ENCODE results near the gene PPP1R15B. TPM values are rescaled to one million over a fixed set of nuclear protein-coding genes. Genes with fewer than 3 reads are reported as not detected.

The PPP1R15B gene
- total and polyA plus RNA-seq, 11 donors: 8.1 to 29.8 (median 25.9) TPM

DNA sequence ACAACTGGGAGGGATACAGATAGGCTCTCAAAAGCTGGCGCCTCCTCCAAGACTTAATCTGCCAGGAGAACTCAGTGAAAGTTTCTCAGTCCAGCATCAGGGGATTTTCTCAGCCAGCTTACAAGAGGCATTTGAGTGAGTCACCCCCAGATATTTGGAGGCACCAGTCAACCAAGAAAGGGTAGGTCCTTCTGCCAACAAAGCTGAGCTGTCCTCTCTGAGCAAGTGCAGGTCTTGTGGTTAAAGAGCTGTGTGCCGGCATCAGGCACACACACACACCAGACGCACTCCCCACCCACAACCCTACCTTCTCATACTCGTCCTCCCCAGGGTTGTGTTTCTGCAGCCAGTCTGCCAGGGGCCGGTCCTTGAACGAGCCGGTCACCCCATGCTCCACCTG, 27.0 kb upstream of the PPP1R15B start:
- Histone ChIP-seq H3K36me3 (peaks cover 0 to 100% (median 87%) of the 10 kb centered on the region in 9 donors), H3K27me3 (no peaks in the 10 kb centered on the region), H3K4me3 (no peak overlapping the region), H3K4me1 (peaks cover 4 to 58% (median 35%) of the 10 kb centered on the region in 12 donors), H3K9me3 (no peaks in the 10 kb centered on the region), H3K27ac (peak overlapping the region in 7 of 12 donors; percentile 30 to 88 (median 70))
- no peak for TF ChIP-seq POLR2A (IDR thresholded peaks at IDR 0.05)
- TF ChIP-seq, protein P1, sequence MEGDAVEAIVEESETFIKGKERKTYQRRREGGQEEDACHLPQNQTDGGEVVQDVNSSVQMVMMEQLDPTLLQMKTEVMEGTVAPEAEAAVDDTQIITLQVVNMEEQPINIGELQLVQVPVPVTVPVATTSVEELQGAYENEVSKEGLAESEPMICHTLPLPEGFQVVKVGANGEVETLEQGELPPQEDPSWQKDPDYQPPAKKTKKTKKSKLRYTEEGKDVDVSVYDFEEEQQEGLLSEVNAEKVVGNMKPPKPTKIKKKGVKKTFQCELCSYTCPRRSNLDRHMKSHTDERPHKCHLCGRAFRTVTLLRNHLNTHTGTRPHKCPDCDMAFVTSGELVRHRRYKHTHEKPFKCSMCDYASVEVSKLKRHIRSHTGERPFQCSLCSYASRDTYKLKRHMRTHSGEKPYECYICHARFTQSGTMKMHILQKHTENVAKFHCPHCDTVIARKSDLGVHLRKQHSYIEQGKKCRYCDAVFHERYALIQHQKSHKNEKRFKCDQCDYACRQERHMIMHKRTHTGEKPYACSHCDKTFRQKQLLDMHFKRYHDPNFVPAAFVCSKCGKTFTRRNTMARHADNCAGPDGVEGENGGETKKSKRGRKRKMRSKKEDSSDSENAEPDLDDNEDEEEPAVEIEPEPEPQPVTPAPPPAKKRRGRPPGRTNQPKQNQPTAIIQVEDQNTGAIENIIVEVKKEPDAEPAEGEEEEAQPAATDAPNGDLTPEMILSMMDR (IDR thresholded peaks at IDR 0.05): no peak
- no peak for DNase-seq
- WGBS, 4 donors: 62 to 81% (median 77%) methylated on average over 6 to 7 of the region's 7 CpGs
- intact Hi-C loops (cut with DNase I): no loop called here
- ATAC-seq: peak in 3 of 4 donors; percentile 13 to 65 (median 56)

DNA sequence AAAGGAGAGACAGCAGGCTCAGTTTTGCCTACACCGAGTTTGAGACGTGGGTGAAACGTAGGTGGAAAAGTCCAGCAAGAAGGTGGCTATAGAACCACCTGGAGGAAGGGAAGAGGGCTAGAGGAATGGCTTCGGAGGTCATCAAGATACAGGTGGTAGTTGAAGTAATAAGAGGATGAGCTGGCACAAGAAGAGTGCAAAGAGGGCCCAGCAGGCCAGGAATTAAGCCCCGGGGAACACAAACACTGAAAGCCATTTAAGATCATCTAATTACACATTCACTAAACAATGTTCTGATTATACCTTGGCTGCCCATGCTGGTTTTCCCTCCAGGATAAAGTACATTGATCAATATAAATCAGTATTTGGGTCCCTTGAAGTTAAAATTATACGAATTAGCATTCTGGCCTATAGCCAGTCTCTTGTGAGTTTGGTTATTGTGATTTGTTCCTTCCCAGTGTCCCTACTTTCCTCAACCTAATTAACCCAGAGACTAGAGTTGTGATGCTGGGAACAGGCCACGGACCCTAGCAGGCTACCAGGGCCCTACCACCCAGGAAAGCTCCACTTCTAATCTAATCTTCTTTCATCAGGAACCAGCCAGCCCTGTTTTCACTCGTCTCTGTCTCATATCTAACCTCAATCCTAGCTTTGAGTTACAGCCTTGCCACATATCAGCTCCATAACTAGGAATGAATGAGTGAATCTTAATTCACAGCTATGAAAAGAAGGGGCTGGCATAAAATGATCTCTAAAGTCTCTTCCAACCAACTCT, 26.4 kb upstream of the PPP1R15B start:
- peak overlapping the region in 5 of 12 donors; percentile 30 to 88 (median 70) for H3K27ac ChIP-seq
- H3K36me3 ChIP-seq: peaks cover 0 to 100% (median 87%) of the 10 kb centered on the region in 9 donors
- DNase-seq: no peak
- H3K9me3 ChIP-seq: no peaks in the 10 kb centered on the region
- TF ChIP-seq POLR2A (IDR thresholded peaks at IDR 0.05): no peak
- TF ChIP-seq, protein P1 (IDR thresholded peaks at IDR 0.05): no peak
- intact Hi-C loops (cut with DNase I): no loop called here
- H3K4me1 ChIP-seq: peaks cover 0 to 51% (median 29%) of the 10 kb centered on the region in 12 donors
- WGBS, 4 donors: 77 to 86% (median 81%) methylated on average over 8 of the region's 8 CpGs
- H3K27me3 ChIP-seq: no peaks in the 10 kb centered on the region
- H3K4me3 ChIP-seq: no peak overlapping the region
- ATAC-seq: no peak

DNA sequence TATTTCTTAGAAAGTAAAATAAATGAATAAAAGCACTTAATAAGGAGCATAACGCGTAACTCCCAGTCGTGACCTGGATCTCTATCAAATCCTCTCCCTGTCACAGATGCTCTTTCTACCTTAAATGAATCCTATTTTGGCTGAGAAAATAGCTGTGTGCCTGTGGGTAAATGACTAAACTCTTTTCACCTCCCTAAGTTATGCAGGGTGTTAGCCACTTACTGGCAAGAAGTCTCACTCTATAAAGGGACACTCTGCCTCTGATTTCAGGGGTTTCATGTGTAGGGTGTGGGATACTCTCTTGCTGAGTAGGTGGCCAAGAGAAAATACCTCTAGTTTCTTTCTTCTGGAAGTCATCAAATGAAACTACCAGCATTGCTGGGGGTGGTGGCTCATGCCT, 24.3 kb upstream of the PPP1R15B start:
- Histone ChIP-seq H3K4me3 (no peak overlapping the region), H3K27ac (peak overlapping the region in 4 of 12 donors; percentile 9 to 88 (median 22)), H3K36me3 (peaks cover 0 to 100% (median 86%) of the 10 kb centered on the region in 9 donors), H3K4me1 (peaks cover 0 to 46% (median 19%) of the 10 kb centered on the region in 12 donors), H3K27me3 (no peaks in the 10 kb centered on the region), H3K9me3 (no peaks in the 10 kb centered on the region)
- TF ChIP-seq, protein P1 (IDR thresholded peaks at IDR 0.05): no peak
- TF ChIP-seq POLR2A (IDR thresholded peaks at IDR 0.05): no peak
- WGBS, 4 donors: 83 to 93% (median 89%) methylated on average over 3 of the region's 3 CpGs
- DNase-seq (no peak), ATAC-seq (no peak)
- intact Hi-C loops (cut with DNase I): no loop called here

DNA sequence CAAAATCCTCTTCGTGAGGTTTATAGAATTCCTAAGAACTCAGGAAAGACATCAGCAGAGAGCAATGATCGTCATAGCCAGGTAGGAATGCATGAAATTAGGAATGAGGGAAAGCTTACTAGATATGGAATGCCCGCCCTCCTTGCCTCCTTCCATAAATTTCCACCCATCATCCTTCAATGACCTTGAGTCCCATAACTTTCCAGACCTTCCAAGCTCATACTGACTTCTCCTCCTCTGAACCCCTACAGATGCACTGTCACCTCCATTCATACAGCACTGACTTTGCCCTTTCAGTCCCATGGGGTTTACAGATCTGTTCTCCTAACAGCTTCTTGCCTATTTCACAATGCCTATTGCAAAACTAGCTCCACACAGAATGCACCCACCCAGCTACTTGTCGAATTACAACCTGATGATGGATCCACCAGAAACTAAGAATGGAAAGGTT, 23.8 kb upstream of the PPP1R15B start:
- no peaks in the 10 kb centered on the region for H3K9me3 ChIP-seq
- TF ChIP-seq, protein P1 (IDR thresholded peaks at IDR 0.05): no peak
- no peak for TF ChIP-seq POLR2A (IDR thresholded peaks at IDR 0.05)
- ATAC-seq (peak in 2 of 4 donors; percentile 53 to 54), DNase-seq (no peak)
- no peaks in the 10 kb centered on the region for H3K27me3 ChIP-seq
- intact Hi-C loops (cut with DNase I): no loop called here
- H3K4me1 ChIP-seq: peaks cover 0 to 41% (median 19%) of the 10 kb centered on the region in 12 donors
- WGBS, 4 donors: 80 to 89% (median 81%) methylated on average over 4 of the region's 4 CpGs
- peaks cover 0 to 100% (median 86%) of the 10 kb centered on the region in 9 donors for H3K36me3 ChIP-seq
- peak overlapping the region in 3 of 12 donors; percentile 0 to 88 (median 19) for H3K27ac ChIP-seq
- no peak overlapping the region for H3K4me3 ChIP-seq

Data from heart left ventricle (tissue), 16 donors.